Thyroid gland (tissue), 4 donors: ENCODE results near the gene CELF4.

Source experiments
- CTCF ChIP-seq, 6 experiments: fragments of 200-600 bp in 3 of 6; fragments of 450-650 bp in 3 of 6; sonication (generic) in 3 of 6; IDR thresholded peaks; one replicate each; pipeline ENCODE4 v1.5.1; 2016 to 2019; ENCODE audit warnings: antibody characterized with exemption in 6 of 6, mild to moderate bottlenecking in 2 of 6, inconsistent platforms in 1 of 6, moderate library complexity in 1 of 6
- POLR2A ChIP-seq, 2 donors: fragments of 450-650 bp; IDR thresholded peaks; one replicate each; pipeline ENCODE4 v1.6.1; 2017; ENCODE audit warnings: antibody characterized with exemption in 2 of 2, mild to moderate bottlenecking in 2 of 2, moderate library complexity in 1 of 2

DNA sequence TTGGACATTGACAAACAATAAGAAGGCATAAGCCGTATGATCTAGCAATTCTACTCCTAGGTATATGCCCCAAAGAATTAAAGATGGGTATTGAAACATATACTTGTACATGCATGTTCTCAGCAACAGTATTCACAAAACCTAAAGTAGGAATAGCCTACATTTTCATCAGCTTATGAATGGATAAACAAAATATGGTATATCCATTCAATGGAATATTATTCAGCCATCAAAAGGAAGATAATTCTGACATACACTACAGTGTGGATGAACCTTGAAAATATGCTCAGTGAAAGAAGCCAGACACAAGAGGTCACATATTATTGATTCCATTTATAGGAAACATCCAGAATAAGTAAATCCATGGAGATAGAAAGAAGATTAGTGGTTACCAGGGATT lies 56.0 kb downstream of the CELF4 start:
- no peak for TF ChIP-seq CTCF (IDR thresholded peaks at IDR 0.05)
- TF ChIP-seq POLR2A (IDR thresholded peaks at IDR 0.05), result no peak
